ENCODE measurements around the gene FAHD1.

FAHD1 gene

GRCh38 chr16:1826691-1827573, at the start of gene FAHD1, which contains the start of gene HAGH:
Gene FAHD1, plus strand, starts transcription at chr16:1827206. Its CDS starts 33 bp downstream, at chr16:1827239.
Gene HAGH, minus strand, starts transcription at chr16:1826825. Its CDS starts 38 bp downstream, at chr16:1826787.
- in situ Hi-C loops (cut with HindIII; ENCODE audit: low sequenced_read_pairs): no loop called here

GRCh38 chr16:1777375-1778199, 49.4 kb upstream of the FAHD1 start:
- in situ Hi-C loops (cut with HindIII; ENCODE audit: low sequenced_read_pairs): no loop called here

GRCh38 chr16:1778200-1779179, 48.5 kb upstream of the FAHD1 start:
- in situ Hi-C loops (cut with HindIII; ENCODE audit: low sequenced_read_pairs): no loop called here

GRCh38 chr16:1779234-1779701, 47.7 kb upstream of the FAHD1 start:
- in situ Hi-C loops (cut with HindIII; ENCODE audit: low sequenced_read_pairs): no loop called here

GRCh38 chr16:1779741-1780676, 47.0 kb upstream of the FAHD1 start:
- in situ Hi-C loops (cut with HindIII; ENCODE audit: low sequenced_read_pairs): no loop called here

- in situ Hi-C loops (cut with HindIII; ENCODE audit: low sequenced_read_pairs): no loop called here
Observed at GRCh38 chr16:1780677-1781072, 46.3 kb upstream of the FAHD1 start.

- in situ Hi-C loops (cut with HindIII; ENCODE audit: low sequenced_read_pairs): no loop called here
Observed at GRCh38 chr16:1781254-1781653, 45.8 kb upstream of the FAHD1 start.

GRCh38 chr16:1781758-1782407, 45.1 kb upstream of the FAHD1 start:
- in situ Hi-C loops (cut with HindIII; ENCODE audit: low sequenced_read_pairs): no loop called here

- in situ Hi-C loops (cut with HindIII; ENCODE audit: low sequenced_read_pairs): no loop called here
Observed at GRCh38 chr16:1782408-1783264, 44.4 kb upstream of the FAHD1 start, which contains the start of the genes NUBP2 and SPSB3. Gene NUBP2, plus strand, starts transcription at chr16:1782960. Its CDS starts 61 bp downstream, at chr16:1783021. Gene SPSB3, minus strand, starts transcription at chr16:1782571. Its CDS starts 1,088 bp downstream, at chr16:1781483.

- in situ Hi-C loops (cut with HindIII; ENCODE audit: low sequenced_read_pairs): no loop called here
Observed at GRCh38 chr16:1784977-1785845, 41.8 kb upstream of the FAHD1 start.

- in situ Hi-C loops (cut with HindIII; ENCODE audit: low sequenced_read_pairs): no loop called here
Observed at GRCh38 chr16:1785846-1786170, 41.2 kb upstream of the FAHD1 start.

- in situ Hi-C loops (cut with HindIII; ENCODE audit: low sequenced_read_pairs): no loop called here
Observed at GRCh38 chr16:1786242-1787055, 40.6 kb upstream of the FAHD1 start.

- in situ Hi-C loops (cut with HindIII; ENCODE audit: low sequenced_read_pairs): no loop called here
Observed at GRCh38 chr16:1787056-1787321, 40.0 kb upstream of the FAHD1 start.

GRCh38 chr16:1787322-1788094, 39.5 kb upstream of the FAHD1 start:
- in situ Hi-C loops (cut with HindIII; ENCODE audit: low sequenced_read_pairs): no loop called here

GRCh38 chr16:1788095-1788707, 38.8 kb upstream of the FAHD1 start:
- in situ Hi-C loops (cut with HindIII; ENCODE audit: low sequenced_read_pairs): no loop called here
